Measurements from ENCODE around the gene MTFP1.

GRCh38 chr22:30393885-30394284 lies 31.7 kb upstream of the MTFP1 start:
- TF ChIP-seq CTCF (IDR thresholded peaks at IDR 0.05; ENCODE audit: low read length) = no peak
- no peak for TF ChIP-seq EZH2 (IDR thresholded peaks at IDR 0.05; ENCODE audit: borderline replicate concordance, low read length)

Measured in OCI-LY1 (cell line).